HG03066 (cell line): ENCODE results near the gene SERP2.

Source experiments
- ATAC-seq: cut with Tn5 transposase; IDR thresholded peaks from one replicate; pipeline ENCODE4 v1.9.1; 2021; ENCODE audit warnings: low read depth; ENCODE audit not compliant: unreplicated experiment

The SERP2 gene

GRCh38 chr13:44385847-44386246, 12.2 kb downstream of the SERP2 start:
- no peak for ATAC-seq

- ATAC-seq: no peak
Observed at GRCh38 chr13:44386913-44387556, 13.4 kb downstream of the SERP2 start.

GRCh38 chr13:44388427-44389059, 14.9 kb downstream of the SERP2 start:
- ATAC-seq: no peak

GRCh38 chr13:44389060-44389666, 15.5 kb downstream of the SERP2 start:
- ATAC-seq: no peak

GRCh38 chr13:44389876-44390275, 16.3 kb downstream of the SERP2 start:
- ATAC-seq: no peak

GRCh38 chr13:44393391-44393790, 19.8 kb downstream of the SERP2 start:
- no peak for ATAC-seq

- ATAC-seq: no peak
Observed at GRCh38 chr13:44394658-44395057, 21.0 kb downstream of the SERP2 start.

- ATAC-seq: no peak
Observed at GRCh38 chr13:44395976-44396694, 22.5 kb downstream of the SERP2 start.

- ATAC-seq: no peak
Observed at GRCh38 chr13:44396701-44397580, 23.3 kb downstream of the SERP2 start.

- no peak for ATAC-seq
Observed at GRCh38 chr13:44397766-44398223, 24.2 kb downstream of the SERP2 start.

- ATAC-seq: no peak
Observed at GRCh38 chr13:44398606-44399005, 25.0 kb downstream of the SERP2 start.

- no peak for ATAC-seq
Observed at GRCh38 chr13:44399074-44399473, 25.4 kb downstream of the SERP2 start.

GRCh38 chr13:44400736-44401135, 27.1 kb downstream of the SERP2 start:
- no peak for ATAC-seq

- no peak for ATAC-seq
Observed at GRCh38 chr13:44401577-44401976, 28.0 kb downstream of the SERP2 start.

- no peak for ATAC-seq
Observed at GRCh38 chr13:44402899-44403445, 29.3 kb downstream of the SERP2 start.

GRCh38 chr13:44403461-44404056, 29.9 kb downstream of the SERP2 start:
- no peak for ATAC-seq

- ATAC-seq: no peak
Observed at GRCh38 chr13:44404261-44405132, 30.9 kb downstream of the SERP2 start.

- ATAC-seq: no peak
Observed at GRCh38 chr13:44406617-44407016, 33.0 kb downstream of the SERP2 start.

- no peak for ATAC-seq
Observed at GRCh38 chr13:44407379-44407778, 33.8 kb downstream of the SERP2 start.
